ENCODE data around the gene OXSM.

GRCh38 chr3:25826510-25826909 lies 36.6 kb downstream of the OXSM start:
- no peak for TF ChIP-seq CTCF (IDR thresholded peaks at IDR 0.05)
- no peak for TF ChIP-seq POLR2A (IDR thresholded peaks at IDR 0.05)

Data from heart left ventricle (tissue), 13 donors.